ENCODE results near the gene SLC7A1. TPM values are rescaled to one million over a fixed set of nuclear protein-coding genes. Genes with fewer than 3 reads are reported as not detected.
A peak's percentile ranks its signal among the peaks of the same experiment; 100 is the strongest.

Gene SLC7A1
- total RNA-seq, 1 donor from 2014 or later = 14.5 TPM

- peak; percentile 30 for DNase-seq (ENCODE audit: low read depth)
These were observed 12.3 kb downstream of the SLC7A1 start for GRCh38 chr13:29583073-29583785.

- DNase-seq (ENCODE audit: low read depth) = no peak
These were observed 13.3 kb downstream of the SLC7A1 start for GRCh38 chr13:29582171-29582570.

- no peak for DNase-seq (ENCODE audit: low read depth)
These were observed 13.8 kb downstream of the SLC7A1 start for GRCh38 chr13:29581666-29582065.

- no peak for DNase-seq (ENCODE audit: low read depth)
These were observed 16.4 kb downstream of the SLC7A1 start for GRCh38 chr13:29579094-29579493.

GRCh38 chr13:29578300-29579085 is 17.0 kb downstream of the SLC7A1 start:
- DNase-seq (ENCODE audit: low read depth) = peak; percentile 34

GRCh38 chr13:29577136-29578051 is 18.1 kb downstream of the SLC7A1 start:
- peak; percentile 26 for DNase-seq (ENCODE audit: low read depth)

GRCh38 chr13:29576581-29576980 is 18.9 kb downstream of the SLC7A1 start:
- DNase-seq (ENCODE audit: low read depth) = no peak

GRCh38 chr13:29575098-29575497 is 20.4 kb downstream of the SLC7A1 start:
- no peak for DNase-seq (ENCODE audit: low read depth)

GRCh38 chr13:29573190-29573589 is 22.3 kb downstream of the SLC7A1 start:
- DNase-seq (ENCODE audit: low read depth) = peak; percentile 96

GRCh38 chr13:29572575-29572974 is 22.9 kb downstream of the SLC7A1 start:
- no peak for DNase-seq (ENCODE audit: low read depth)

- DNase-seq (ENCODE audit: low read depth) = no peak
These were observed 23.5 kb downstream of the SLC7A1 start for GRCh38 chr13:29571876-29572570.

GRCh38 chr13:29570051-29570654 is 25.3 kb downstream of the SLC7A1 start:
- DNase-seq (ENCODE audit: low read depth) = no peak

- no peak for DNase-seq (ENCODE audit: low read depth)
These were observed 26.0 kb downstream of the SLC7A1 start for GRCh38 chr13:29569253-29570050.

- DNase-seq (ENCODE audit: low read depth) = no peak
These were observed 26.8 kb downstream of the SLC7A1 start for GRCh38 chr13:29568731-29569130.

- DNase-seq (ENCODE audit: low read depth) = no peak
These were observed 28.1 kb downstream of the SLC7A1 start for GRCh38 chr13:29567411-29567810.

GRCh38 chr13:29566206-29566605 is 29.3 kb downstream of the SLC7A1 start:
- no peak for DNase-seq (ENCODE audit: low read depth)

GRCh38 chr13:29564818-29565217 is 30.7 kb downstream of the SLC7A1 start:
- DNase-seq (ENCODE audit: low read depth) = no peak

- DNase-seq (ENCODE audit: low read depth) = no peak
These were observed 31.1 kb downstream of the SLC7A1 start for GRCh38 chr13:29564373-29564772.

GRCh38 chr13:29563941-29564340 is 31.5 kb downstream of the SLC7A1 start:
- no peak for DNase-seq (ENCODE audit: low read depth)

All from myocyte (in vitro differentiated cells).